ENCODE data around the gene UGT1A1.

DNA sequence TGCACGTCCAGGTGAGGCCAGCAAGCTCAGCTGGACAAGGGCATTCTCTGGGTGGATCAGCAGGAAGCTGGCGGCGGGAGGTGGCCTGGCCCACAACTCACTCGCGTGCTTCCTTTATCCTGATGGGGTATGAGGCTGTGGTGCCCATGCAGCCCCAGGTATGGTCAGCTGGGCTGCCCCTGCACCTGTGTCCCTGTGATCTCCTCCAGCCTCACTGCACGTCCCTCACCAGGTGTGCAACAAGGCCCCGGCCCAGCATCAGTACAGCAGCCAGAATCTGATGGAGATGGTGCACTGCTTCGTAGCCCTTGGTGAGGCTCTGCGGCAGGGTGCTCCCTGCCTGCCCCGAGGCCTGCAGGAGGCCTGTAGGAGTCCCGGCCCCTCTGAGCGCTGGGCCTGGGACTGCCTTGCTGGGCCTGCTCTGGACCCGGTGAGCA is 35.7 kb downstream of the UGT1A1 start:
- TF ChIP-seq POLR2A (IDR thresholded peaks at IDR 0.05; ENCODE audit: low read depth, low read length) = no peak
- TF ChIP-seq RAD21 (IDR thresholded peaks at IDR 0.05; ENCODE audit: insufficient read depth, low read depth, low read length) = no peak

All from GM12878 (cell line).